Ecto neural progenitor cell (in vitro differentiated cells): ENCODE measurements around the gene PDZD11.
"Not testable (repeated sequence)": the region's sequence is repeated elsewhere in the genome, so short reads cannot be mapped to it uniquely, and the experiment has no call there.

Experiments
- DNase-seq: peaks from one replicate; pipeline ENCODE4 v3.0.0-alpha.2; 2018; ENCODE audit warnings: low spot score

PDZD11 gene

DNA sequence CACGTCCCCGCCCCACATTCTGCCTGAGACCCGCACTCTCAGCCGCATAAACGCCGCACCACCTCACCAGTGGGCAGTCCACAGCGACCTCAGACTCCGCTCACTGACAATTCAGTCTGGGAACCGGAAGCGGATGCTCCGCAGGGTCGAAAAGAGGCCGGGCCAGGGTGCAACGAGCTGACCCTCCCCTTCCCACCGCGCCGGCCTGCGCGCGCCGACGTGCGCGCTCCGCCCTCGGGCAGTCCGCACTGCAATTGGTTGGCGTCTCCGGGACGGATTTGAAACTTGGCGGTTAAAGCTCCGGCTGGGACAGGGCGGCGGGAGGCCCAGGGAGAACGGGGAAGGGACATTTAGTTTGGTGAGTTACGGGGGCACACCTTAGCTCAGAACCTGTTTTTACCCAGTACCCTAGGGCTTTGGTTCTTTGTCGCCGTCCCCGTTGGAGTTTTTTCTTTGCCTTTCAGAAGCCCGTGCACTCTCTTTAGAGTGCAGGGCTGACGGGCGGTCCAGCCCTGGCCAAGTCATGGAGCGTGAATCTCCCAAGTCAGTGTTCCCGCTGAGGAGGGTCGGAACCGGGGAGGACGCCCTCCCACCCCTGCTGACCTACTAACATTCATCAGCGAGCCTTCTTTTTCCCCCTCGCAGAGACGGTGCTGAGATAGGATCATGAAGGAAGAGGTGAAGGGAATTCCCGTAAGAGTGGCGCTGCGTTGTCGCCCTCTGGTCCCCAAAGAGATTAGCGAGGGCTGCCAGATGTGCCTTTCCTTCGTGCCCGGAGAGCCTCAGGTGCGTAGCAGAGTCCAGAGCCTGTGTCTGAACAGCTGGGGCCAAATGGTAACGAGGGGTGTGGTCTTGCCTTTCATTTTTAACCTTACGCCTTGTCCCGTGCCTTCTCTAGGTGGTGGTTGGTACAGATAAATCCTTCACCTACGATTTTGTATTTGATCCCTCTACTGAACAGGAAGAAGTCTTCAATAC, at the start of gene PDZD11, which contains the start of gene KIF4A:
Gene PDZD11, minus strand, starts transcription at position 135 of the 978 bp plus-strand sequence. CDS start 586 bp downstream, outside the sequence.
Gene KIF4A, plus strand, starts transcription at position 312 of the 978 bp plus-strand sequence. Its CDS starts 355 bp downstream, at position 667.
- DNase-seq = peak; percentile 87

DNA sequence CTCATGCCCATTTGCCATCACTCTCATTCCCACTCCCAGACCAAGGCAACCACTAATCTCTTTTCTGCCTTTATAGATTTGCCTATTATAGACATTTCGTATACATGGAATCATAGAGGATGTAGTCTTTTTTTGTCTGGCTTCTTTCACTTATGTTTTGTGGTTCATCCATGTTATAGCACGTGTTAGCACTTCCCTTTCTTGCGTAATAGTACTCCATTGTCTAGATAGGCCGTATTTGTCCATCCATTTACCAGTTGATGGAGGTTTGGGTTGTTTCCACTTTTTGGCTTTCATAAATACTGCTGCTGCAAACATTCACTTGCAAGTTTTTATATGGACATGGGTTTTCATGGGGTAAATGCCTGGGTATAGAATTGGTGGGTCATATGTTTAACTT, 48.6 kb upstream of the PDZD11 start:
- no peak for DNase-seq

DNA sequence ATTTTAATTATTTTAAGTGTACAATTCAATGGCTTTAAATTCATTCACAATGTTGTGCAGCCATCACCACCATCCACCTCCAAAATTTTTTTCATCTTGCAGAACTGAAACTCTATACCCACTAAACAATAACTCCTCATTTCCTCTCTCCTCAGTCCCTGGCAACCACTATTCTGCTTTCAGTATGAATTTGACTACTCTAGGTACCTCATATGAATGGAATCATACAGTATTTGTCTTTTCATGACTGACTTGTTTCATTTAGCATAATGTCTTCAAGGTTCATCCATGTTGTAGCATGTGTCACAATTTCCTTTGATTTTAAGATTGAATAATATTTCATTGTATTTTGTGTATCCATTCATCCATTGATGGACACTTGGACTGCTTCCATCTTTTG, 47.0 kb upstream of the PDZD11 start:
- no peak for DNase-seq

DNA sequence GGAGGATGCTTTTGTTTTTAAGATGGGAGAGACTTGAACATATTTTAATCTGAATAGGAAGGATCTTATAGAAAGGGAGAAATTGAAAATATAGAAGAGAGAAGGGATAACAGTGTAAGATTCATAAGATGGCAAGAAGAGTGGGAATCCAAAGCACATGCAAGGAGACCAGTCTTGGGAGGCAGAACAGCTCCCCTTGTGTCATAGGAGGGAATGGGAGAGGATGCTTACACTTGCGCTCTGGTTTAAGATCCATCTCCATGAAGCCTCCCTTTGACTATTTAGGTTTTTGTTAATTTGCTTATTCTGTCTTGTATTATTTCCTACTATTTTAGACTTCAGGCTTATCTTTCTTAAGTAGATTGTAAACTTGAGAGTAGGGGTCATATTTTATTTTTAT, 42.9 kb upstream of the PDZD11 start:
- no peak for DNase-seq

DNA sequence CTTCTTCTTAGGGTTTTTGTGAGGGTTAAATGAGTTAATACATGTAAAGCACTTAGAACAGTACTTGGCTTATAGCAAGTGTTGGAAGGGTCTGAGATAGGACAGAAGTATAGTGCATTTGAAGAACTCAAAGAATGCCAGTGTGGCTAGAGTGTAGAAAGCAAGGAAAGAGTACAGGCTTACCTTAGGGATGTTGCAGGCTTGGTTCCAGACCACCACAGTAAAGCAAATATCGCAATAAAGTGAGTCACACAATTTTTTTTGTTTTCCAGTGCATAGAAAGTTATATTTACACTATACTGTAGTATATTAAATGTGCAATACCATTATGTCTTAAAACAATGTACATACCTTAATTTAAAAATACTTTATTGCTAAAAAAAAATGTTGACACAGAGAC, 41.4 kb upstream of the PDZD11 start:
- no peak for DNase-seq

DNA sequence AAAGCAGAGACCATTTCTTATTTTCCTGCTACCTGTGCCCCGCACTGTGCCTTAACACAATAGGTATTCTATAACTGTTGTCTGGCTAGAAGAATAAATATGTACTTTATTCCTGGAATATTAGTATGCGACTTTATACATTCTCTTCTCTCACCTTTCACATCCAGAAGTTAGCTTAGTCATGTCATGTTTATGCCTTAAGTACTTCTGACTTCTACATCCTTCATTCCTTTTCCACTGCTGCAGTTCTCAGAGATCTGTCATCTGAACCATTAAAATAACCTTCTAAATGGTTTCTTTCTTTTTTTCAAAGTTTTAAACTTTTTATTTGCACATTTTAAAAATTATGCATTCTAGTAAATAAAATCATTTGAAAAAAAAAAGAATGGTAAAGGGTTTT, 34.6 kb upstream of the PDZD11 start:
- DNase-seq = no peak

GRCh38 chrX:70323628-70324027, 33.9 kb upstream of the PDZD11 start:
- DNase-seq = not testable (repeated sequence)

DNA sequence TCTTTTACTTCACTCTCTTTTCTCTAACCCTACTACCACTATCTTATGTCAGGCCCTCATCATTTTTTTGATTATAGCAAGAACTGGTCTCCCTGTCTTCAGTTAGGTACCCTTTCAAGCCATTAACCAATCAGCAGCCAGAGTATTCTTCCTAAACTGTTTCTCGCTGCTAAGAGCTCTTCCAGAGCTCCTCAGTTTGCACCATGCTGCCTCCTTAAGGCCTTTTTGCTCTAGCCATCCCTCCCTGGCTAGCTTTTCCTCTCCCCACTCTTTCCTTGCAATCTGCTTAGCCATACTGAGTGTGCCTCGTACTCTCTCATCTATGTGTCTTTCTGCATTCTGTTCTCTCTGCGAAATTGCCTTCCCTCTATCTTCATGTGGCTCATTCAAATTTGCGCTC, 33.1 kb upstream of the PDZD11 start:
- DNase-seq = no peak

DNA sequence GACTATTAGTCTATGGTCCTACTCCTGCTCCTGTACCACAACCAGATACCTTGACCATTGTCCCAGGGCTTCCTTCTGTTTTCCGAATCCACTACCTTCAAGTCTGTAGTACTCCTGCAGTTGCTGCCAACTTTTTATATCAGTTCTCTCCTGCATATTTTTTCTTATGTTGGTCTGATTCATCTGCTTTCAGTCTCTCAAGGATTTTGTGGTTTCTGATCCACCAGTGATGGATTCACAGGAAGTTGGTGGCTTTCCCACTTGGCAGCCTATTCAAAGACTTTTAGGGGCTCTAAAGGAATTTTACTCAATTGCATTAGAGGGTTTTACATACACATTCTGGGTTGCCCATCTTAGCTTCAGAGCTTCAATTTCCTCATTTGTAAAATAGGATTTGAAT, 23.8 kb upstream of the PDZD11 start:
- DNase-seq = no peak

DNA sequence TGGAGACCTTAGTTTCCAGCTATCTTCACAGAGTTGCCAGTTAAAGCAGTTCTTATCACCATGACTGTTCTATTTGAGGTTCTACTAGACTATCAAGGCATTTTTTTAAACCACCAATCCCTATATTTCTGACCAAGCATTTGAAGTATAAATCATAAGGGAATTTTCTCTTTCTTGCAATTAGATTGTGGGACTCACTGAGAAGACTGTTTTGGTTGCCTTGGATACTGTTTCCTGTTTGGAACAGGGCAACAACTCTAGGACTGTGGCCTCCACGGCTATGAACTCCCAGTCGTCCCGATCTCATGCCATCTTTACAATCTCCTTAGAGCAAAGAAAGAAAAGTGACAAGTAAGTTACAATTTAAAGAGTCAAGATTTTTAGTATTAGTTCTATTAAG, 12.0 kb upstream of the PDZD11 start:
- DNase-seq = no peak

GRCh38 chrX:70293621-70294020, 3.9 kb upstream of the PDZD11 start:
- no peak for DNase-seq

- no peak for DNase-seq
These were observed 3.1 kb upstream of the PDZD11 start for GRCh38 chrX:70292788-70293187.

DNA sequence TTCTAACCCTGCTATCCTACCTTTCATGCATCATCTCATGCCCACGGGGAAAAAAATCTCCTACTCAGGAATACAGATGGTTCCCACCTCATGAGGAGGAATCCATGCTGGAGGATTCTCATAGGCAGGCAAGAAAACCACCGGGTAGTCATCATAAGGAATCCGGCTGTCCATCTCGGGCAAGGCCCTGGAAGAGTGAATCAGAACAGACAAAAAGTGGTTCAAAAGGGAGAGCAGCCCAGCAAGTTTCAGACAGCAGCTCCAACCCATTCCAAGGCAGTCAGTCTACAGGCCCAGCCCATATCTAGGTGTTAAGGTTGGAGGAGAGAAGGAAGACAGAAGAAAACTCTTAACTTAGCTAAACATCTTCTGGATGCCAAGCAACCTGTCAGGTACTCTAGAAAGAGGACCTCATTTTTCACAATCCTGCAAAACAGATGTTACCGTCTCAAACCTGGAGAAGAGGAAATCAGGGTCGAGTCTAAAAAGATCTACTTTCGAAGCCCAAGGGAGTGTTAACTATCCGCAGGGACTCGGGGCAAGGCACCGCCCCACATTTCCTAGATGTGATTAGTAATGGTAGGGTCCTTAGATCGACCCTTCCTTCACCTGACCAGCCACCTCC, 447 bp downstream of the PDZD11 start:
- no peak for DNase-seq

- DNase-seq = no peak
These were observed 7.8 kb downstream of the PDZD11 start, which contains the start of gene RAB41 for GRCh38 chrX:70281951-70282350. Gene RAB41, plus strand, starts transcription at chrX:70282172. Its CDS starts 46 bp downstream, at chrX:70282218.

- DNase-seq = no peak
These were observed 9.2 kb downstream of the PDZD11 start for GRCh38 chrX:70280573-70280972.

DNA sequence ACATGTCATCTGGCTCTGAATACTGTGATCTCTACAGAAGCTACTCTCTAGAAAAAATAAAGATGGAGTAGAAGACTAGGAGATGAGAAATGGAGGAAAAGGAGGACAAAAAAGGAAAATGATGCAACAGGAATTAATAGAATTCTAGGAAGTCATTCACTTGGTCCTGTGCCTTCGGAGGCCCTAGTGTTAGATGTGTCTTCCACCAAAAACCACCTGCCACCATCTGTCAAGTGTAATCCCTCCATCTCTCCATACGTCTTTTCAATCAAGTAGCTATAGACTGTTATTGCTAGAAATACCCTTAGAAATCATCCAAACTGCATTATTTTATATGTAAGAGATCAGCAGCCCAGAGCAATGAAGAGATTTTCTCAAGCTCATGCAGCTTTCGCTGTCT, 10.6 kb downstream of the PDZD11 start:
- DNase-seq = no peak

DNA sequence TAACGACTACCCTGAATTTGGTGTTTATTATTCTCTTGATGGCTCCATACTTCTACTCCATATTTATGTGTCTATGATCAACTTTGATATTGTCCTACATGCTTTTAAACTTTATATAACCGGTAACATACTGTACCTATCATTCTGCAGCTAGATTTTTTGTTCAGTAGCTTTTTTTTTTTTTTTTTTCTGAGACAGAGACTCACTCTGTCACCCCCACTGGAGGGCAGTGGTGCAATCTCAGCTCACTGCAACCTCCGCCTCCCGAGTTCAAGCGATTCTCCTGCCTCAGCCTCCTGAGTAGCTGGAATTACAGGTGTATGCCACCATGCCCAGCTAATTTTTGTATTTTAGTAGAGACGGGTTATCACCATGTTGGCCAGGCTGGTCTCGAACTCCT, 15.7 kb downstream of the PDZD11 start:
- DNase-seq = not testable (repeated sequence)

- DNase-seq = no peak
These were observed 21.7 kb downstream of the PDZD11 start, which contains the start of gene ARR3 for GRCh38 chrX:70268034-70268433. Gene ARR3, plus strand, starts transcription at chrX:70268334. Its CDS starts 1,052 bp downstream, at chrX:70269386.

- DNase-seq = no peak
These were observed 24.9 kb downstream of the PDZD11 start for GRCh38 chrX:70264784-70265183.

DNA sequence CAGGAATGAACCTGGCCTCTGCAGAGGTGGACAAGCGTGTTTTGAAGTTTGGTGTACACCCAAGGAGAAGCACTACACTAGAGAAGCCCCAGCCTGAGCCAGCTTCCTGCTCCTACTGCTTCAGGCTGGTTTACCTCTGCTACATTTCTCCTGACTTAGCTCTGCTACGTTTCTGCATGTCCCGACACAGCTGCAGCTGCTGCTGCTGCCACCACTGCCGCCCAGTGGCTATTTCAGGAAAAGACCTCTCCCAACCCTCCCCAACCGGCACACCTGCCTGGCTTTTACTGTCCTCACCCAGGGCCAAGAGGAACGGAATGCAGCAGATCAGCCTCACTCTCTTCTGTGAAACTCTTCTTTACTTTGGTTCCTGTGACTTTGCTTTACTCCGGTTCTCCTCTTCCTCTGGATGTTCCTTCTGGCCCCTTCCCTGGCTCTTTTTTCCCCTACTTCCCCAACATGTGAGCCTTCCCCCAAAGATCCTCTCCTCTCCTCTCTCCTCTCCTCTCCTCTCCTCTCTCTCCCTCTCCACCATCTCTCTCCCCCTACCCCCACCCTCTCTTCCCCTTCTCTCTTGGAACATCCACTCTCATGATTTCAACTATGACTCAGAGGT, 26.7 kb downstream of the PDZD11 start:
- DNase-seq = peak; percentile 64

DNA sequence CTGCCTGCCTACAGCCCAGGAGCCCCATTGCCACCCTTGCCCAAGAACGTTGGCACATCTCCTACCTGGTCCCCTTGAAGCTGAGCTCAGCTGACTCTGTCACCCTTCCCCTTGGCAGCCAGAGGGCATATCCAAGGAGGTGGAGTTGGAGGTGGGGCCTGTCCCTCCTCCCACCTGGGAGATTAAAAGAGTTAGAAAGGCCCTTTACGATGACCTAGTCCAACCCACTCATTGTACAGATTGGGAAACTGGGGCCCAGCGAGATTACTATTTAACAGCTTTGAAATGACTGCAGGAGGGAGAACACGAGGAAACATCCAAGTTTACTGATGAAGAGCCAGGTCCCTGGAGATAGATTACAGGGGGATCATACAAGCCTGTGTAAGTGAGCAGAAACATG, 29.6 kb downstream of the PDZD11 start, which contains the start of gene P2RY4:
Gene P2RY4, minus strand, starts transcription at position 101 of the 400 bp plus-strand sequence. CDS start 580 bp downstream, outside the sequence.
- no peak for DNase-seq
